Heart left ventricle (tissue), 13 donors: Measurements from ENCODE around the gene LRP1.

Source experiments
- POLR2A ChIP-seq, 2 donors: fragments of 450-650 bp; IDR thresholded peaks; one replicate each; pipeline ENCODE4 v1.6.1; 2017; ENCODE audit warnings: antibody characterized with exemption in 2 of 2, mild to moderate bottlenecking in 2 of 2, moderate library complexity in 2 of 2
- TF ChIP-seq, protein P1 (sequence below), 12 donors: fragments of 200-600 bp; sonication (generic) in 4 of 12; IDR thresholded peaks; one replicate each; pipeline versions ENCODE4 v1.5.0 to v1.8.0; 2018 to 2022; ENCODE audit warnings: antibody characterized with exemption in 12 of 12, mild to moderate bottlenecking in 5 of 12
- donor health status: ischemic (EF 13 %, LVEDD 7.1; RV severe dilation, severe dysfunction).
- donor health status: DM: no; HTN: yes; CAD: no.
- donor health status: DM: no; HTN: no; CAD: no.
- donor health status: ischemic (EF 25% LVEDD 6.9; RV normal size, moderate dysfunction).
- donor health status: ischemic (EF 25% LVEDD 5.7; RV mildly dilated, moderate dysfunction).
- donor health status: ischemic (EF 35%, LVEDD 5.7; RV mildly dilated, moderate dysfunction).
- donor health status: nonischemic (EF 11% LVEDD 7.7; RV severe dilation, severe dysfunction).
- donor health status: DM: yes; HTN: yes; CAD: no.
- donor health status: PGD.
- donor health status: ischemic (EF 29% LVEDD 5.4; RV normal size, mild dysfunction).
- donor health status: nonischemic (EF 23%, LVEDD 6.1; RV moderate dilation, normal function).

DNA sequence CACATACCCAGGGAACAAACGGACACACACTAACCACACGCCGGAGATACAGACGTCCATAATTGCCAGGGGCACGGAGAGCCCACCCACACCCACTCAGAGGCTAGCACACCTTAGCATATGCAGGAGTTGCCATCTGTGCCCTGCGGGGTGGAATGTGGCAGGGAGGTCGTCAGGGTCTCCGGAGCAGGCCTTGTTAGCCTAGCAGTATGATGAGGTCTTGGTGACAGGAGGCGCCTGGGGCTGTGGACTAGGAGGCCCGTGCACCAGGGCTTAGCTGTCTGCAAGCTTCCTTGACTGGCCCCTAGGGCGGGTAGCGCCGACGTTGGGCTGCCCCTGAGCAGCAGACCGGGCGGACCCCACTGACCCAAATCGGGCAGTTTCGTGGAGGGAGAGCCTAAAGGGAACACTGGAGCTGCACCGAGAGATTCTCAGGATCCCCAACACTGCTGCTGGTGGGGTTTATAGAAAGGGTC lies 112.7 kb downstream of the LRP1 start:
- TF ChIP-seq, protein P1, sequence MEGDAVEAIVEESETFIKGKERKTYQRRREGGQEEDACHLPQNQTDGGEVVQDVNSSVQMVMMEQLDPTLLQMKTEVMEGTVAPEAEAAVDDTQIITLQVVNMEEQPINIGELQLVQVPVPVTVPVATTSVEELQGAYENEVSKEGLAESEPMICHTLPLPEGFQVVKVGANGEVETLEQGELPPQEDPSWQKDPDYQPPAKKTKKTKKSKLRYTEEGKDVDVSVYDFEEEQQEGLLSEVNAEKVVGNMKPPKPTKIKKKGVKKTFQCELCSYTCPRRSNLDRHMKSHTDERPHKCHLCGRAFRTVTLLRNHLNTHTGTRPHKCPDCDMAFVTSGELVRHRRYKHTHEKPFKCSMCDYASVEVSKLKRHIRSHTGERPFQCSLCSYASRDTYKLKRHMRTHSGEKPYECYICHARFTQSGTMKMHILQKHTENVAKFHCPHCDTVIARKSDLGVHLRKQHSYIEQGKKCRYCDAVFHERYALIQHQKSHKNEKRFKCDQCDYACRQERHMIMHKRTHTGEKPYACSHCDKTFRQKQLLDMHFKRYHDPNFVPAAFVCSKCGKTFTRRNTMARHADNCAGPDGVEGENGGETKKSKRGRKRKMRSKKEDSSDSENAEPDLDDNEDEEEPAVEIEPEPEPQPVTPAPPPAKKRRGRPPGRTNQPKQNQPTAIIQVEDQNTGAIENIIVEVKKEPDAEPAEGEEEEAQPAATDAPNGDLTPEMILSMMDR (IDR thresholded peaks at IDR 0.05) = no peak
- no peak for TF ChIP-seq POLR2A (IDR thresholded peaks at IDR 0.05)
